ENCODE results near the gene TRAF2.

TRAF2 gene

DNA sequence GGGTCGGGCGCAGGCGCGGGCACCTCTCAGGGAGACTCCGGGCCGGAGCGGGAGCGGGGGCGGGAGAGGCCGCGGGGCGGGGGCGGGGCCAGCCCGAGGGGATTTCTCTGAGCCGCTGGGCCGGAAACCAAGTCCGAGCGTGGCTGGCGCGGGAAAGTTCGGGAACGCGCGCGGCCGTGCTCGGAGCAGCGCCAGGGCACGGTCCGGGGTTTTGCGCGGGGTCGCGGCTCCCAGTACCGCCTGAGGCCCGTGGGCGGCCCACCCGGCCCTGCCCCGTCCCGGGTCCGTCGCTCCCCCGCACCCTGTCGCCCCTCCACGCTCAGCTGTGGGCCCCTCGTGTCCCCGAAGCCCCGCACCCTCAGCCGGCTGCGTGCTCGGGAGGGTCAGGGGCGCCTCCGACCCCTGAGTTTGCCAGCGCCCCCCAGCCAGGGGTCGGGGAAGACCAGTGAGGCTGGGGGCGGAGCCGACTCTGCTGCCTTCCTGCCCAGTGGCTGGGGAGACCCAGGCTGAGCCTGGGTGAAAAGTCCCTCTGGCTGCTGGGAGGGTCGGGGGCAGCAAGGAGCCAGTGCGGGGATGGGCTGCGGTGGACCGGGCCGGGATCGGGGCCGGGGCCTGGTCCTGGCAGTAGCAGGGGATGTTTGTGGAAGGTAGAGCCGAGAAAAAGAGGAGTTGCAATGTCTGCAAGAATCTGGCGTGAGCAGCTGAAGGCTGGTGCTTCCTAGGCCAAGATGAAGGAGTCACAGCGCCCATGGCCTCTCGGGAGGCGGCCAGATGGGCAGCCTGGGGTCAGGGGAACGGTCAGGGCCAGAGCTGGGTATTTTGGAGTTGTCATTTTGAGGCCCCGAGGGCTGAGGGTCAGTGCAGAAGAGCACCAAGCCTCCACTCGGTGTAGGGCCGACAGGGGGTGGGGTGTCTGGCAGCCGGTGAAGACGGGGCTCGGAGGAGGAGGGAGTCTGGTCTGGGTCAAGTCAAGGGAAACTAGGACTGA is 588 bp downstream of the TRAF2 start:
- TF ChIP-seq, protein P1, sequence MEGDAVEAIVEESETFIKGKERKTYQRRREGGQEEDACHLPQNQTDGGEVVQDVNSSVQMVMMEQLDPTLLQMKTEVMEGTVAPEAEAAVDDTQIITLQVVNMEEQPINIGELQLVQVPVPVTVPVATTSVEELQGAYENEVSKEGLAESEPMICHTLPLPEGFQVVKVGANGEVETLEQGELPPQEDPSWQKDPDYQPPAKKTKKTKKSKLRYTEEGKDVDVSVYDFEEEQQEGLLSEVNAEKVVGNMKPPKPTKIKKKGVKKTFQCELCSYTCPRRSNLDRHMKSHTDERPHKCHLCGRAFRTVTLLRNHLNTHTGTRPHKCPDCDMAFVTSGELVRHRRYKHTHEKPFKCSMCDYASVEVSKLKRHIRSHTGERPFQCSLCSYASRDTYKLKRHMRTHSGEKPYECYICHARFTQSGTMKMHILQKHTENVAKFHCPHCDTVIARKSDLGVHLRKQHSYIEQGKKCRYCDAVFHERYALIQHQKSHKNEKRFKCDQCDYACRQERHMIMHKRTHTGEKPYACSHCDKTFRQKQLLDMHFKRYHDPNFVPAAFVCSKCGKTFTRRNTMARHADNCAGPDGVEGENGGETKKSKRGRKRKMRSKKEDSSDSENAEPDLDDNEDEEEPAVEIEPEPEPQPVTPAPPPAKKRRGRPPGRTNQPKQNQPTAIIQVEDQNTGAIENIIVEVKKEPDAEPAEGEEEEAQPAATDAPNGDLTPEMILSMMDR (IDR thresholded peaks at IDR 0.05; ENCODE audit: low read depth, low read length): no peak
- TF ChIP-seq EZH2phosphoT487 (IDR thresholded peaks at IDR 0.05; ENCODE audit: low read depth): no peak
- peaks cover 28% of the 10 kb centered on the region for H4K20me1 ChIP-seq (ENCODE audit: insufficient read depth, low read length)
- peak overlapping the region; percentile 78 for H3K27ac ChIP-seq (ENCODE audit: low read length)
- H3K9ac ChIP-seq (ENCODE audit: low read length): peak overlapping the region; percentile 94
- H3K79me2 ChIP-seq (ENCODE audit: low read length): peaks cover 61% of the 10 kb centered on the region
- no peak overlapping the region for H2AFZ ChIP-seq (ENCODE audit: low read depth, low read length)
- H3K27me3 ChIP-seq (ENCODE audit: low read depth, low read length): no peaks in the 10 kb centered on the region
- H3K36me3 ChIP-seq (replicated peaks; ENCODE audit: low read depth, low read length): peaks cover 20% of the 10 kb centered on the region
- peak overlapping the region; percentile 90 for H3K4me3 ChIP-seq (ENCODE audit: low read length)
- peaks cover 21% of the 10 kb centered on the region for H3K4me1 ChIP-seq (ENCODE audit: low read length)
- no peaks in the 10 kb centered on the region for H3K9me3 ChIP-seq (ENCODE audit: insufficient read depth, low read length)
- peak overlapping the region; percentile 89 for H3K4me2 ChIP-seq (ENCODE audit: low read length)

DNA sequence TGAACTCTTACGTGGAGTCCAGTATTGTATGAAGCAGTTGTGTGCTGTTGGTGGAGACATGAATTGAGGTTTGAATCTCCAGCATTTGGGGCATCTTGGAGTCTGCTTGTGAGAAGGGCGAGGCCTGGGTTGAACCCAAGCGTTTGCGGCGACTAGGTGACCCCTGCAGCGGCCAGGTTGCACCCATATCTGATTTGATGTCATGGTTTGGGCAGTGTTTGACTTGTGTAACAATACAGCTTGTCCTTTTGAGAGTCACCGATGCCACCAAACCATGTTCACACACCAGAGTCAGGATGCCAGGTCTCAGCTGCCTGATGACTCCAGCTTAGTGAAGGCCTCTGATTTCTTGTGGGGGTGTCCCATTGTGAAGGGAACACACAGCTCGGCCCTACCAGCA is 2.1 kb downstream of the TRAF2 start:
- H3K4me1 ChIP-seq (ENCODE audit: low read length): peaks cover 8% of the 10 kb centered on the region
- no peak overlapping the region for H2AFZ ChIP-seq (ENCODE audit: low read depth, low read length)
- peaks cover 74% of the 10 kb centered on the region for H3K79me2 ChIP-seq (ENCODE audit: low read length)
- peaks cover 38% of the 10 kb centered on the region for H4K20me1 ChIP-seq (ENCODE audit: insufficient read depth, low read length)
- H3K9ac ChIP-seq (ENCODE audit: low read length): no peak overlapping the region
- H3K36me3 ChIP-seq (replicated peaks; ENCODE audit: low read depth, low read length): peaks cover 22% of the 10 kb centered on the region
- no peak overlapping the region for H3K4me2 ChIP-seq (ENCODE audit: low read length)
- H3K9me3 ChIP-seq (ENCODE audit: insufficient read depth, low read length): no peaks in the 10 kb centered on the region
- TF ChIP-seq EZH2phosphoT487 (IDR thresholded peaks at IDR 0.05; ENCODE audit: low read depth): no peak
- TF ChIP-seq, protein P1 (IDR thresholded peaks at IDR 0.05; ENCODE audit: low read depth, low read length): no peak
- no peaks in the 10 kb centered on the region for H3K27me3 ChIP-seq (ENCODE audit: low read depth, low read length)
- no peak overlapping the region for H3K4me3 ChIP-seq (ENCODE audit: low read length)
- no peak overlapping the region for H3K27ac ChIP-seq (ENCODE audit: low read length)

DNA sequence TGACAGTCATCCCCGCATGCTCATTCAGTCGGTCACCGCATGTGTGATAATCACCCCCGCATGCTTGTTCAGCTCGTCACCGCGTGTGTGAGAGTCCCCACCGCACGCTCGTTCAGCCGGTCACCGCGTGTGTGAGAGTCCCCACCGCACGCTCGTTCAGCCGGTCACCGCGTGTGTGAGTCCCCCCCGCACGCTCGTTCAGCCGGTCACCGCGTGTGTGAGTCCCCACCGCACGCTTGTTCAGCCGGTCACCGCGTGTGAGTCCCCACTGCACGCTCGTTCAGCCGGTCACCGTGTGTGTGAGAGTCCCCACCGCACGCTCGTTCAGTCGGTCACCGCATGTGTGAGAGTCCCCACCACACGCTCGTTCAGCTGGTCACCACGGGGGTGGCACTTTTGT is 3.5 kb downstream of the TRAF2 start:
- Histone ChIP-seq H3K27ac (ENCODE audit: low read length) (no peak overlapping the region), H4K20me1 (ENCODE audit: insufficient read depth, low read length) (peaks cover 49% of the 10 kb centered on the region), H3K27me3 (ENCODE audit: low read depth, low read length) (no peaks in the 10 kb centered on the region), H3K79me2 (ENCODE audit: low read length) (peaks cover 87% of the 10 kb centered on the region), H3K4me2 (ENCODE audit: low read length) (no peak overlapping the region), H2AFZ (ENCODE audit: low read depth, low read length) (no peak overlapping the region), H3K9ac (ENCODE audit: low read length) (no peak overlapping the region), H3K36me3 (replicated peaks; ENCODE audit: low read depth, low read length) (peaks cover 30% of the 10 kb centered on the region), H3K4me3 (ENCODE audit: low read length) (no peak overlapping the region), H3K4me1 (ENCODE audit: low read length) (peaks cover 6% of the 10 kb centered on the region), H3K9me3 (ENCODE audit: insufficient read depth, low read length) (no peaks in the 10 kb centered on the region)
- no peak for TF ChIP-seq EZH2phosphoT487 (IDR thresholded peaks at IDR 0.05; ENCODE audit: low read depth)

DNA sequence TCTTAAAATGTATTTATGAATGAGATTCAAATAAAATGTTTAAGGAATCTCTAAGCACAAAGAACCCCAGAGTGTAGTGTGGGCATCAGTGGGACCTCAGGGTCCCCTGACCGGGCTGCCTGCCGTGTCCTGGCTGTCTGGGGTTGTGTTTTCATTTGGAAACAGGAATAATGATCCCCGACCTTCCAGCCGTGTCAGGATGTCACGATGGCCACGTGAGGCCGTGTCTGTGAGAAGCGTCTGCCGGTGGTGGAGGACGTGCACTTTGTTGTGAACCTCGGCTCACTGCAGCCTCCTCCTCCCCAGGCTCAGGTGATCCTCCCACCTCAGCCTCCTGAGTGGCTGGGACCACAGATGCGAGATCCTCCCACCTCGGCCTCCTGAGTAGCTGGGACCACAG is 4.3 kb downstream of the TRAF2 start:
- H3K36me3 ChIP-seq (replicated peaks; ENCODE audit: low read depth, low read length): peaks cover 36% of the 10 kb centered on the region
- H3K4me1 ChIP-seq (ENCODE audit: low read length): no peaks in the 10 kb centered on the region
- no peak overlapping the region for H3K9ac ChIP-seq (ENCODE audit: low read length)
- no peak overlapping the region for H3K4me2 ChIP-seq (ENCODE audit: low read length)
- peaks cover 90% of the 10 kb centered on the region for H3K79me2 ChIP-seq (ENCODE audit: low read length)
- no peaks in the 10 kb centered on the region for H3K27me3 ChIP-seq (ENCODE audit: low read depth, low read length)
- H3K9me3 ChIP-seq (ENCODE audit: insufficient read depth, low read length): no peaks in the 10 kb centered on the region
- no peak overlapping the region for H2AFZ ChIP-seq (ENCODE audit: low read depth, low read length)
- no peak overlapping the region for H3K4me3 ChIP-seq (ENCODE audit: low read length)
- no peak overlapping the region for H3K27ac ChIP-seq (ENCODE audit: low read length)
- H4K20me1 ChIP-seq (ENCODE audit: insufficient read depth, low read length): peaks cover 56% of the 10 kb centered on the region
- no peak for TF ChIP-seq EZH2phosphoT487 (IDR thresholded peaks at IDR 0.05; ENCODE audit: low read depth)
- TF ChIP-seq, protein P1 (IDR thresholded peaks at IDR 0.05; ENCODE audit: low read depth, low read length): no peak
